ENCODE results near the gene AGBL1.

Gene AGBL1

DNA sequence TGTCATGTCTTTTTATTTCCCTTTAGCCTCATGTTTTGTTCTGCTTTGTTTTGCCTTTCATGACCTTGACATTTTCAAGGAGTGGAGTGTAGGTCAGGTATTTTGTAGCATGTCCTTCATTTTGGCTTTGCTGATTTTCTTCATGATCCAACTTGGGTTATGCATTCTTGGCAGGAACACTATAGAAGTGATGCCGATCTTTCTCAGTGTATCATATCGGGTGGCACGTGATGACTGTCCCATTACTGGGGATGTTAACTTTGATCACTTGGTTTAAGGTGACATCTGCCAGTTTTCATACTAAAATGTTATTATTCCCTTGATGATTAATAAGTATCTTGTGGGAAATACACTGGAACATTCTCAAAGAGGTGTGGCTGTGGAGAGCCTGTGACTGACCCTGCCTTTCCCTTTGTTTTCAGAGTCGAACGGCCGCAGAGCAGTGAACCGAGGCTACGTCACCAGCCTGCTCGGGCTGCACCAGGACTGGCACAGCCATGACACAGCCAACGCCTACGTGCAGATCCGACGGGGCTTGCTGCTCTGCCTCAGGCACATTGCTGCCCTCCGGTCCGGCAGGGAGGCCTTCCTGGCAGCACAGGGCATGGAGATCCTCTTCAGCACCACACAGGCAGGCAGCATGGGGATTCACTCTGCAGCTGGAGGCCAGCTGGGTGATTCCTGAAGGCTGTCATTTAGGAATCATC is 167.7 kb downstream of the AGBL1 start:
- DNase-seq = no peak

DNA sequence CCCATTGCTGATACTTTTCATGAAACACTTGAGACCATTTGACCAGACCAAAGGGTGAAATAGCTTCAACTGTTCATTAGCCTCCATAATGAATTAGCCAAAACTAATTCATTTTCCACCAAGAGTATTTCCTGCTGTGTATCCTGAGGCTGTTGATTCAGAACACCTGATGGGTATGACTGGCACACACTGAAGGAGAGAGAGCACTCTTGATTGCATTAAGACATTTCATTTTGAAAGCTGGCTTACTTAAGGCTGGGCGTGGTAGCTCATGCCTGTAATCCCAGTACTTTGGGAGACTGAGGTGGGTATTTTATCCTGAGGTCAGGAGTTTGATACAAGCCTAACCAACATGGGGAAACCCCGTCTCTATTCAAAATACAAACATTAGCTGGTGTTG is 175.6 kb downstream of the AGBL1 start:
- no peak for DNase-seq

DNA sequence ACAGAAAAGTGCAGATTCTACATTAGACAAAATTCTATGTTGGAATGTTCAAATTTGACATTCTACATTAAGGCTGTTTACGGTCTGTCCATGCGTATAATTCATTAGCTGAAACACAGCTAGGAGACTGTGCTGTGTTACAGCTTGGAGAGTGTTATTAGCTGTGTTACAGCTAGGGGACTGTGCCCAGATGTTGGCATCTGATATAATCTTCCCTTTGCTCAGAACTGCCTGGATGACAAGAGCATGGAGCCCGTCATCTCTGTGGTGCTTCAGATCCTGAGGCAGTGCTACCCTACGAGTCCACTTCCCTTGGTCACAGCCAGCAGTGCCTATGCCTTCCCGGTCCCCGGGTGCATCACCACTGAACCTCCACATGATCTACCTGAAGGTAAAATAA is 177.0 kb downstream of the AGBL1 start:
- DNase-seq = no peak

DNA sequence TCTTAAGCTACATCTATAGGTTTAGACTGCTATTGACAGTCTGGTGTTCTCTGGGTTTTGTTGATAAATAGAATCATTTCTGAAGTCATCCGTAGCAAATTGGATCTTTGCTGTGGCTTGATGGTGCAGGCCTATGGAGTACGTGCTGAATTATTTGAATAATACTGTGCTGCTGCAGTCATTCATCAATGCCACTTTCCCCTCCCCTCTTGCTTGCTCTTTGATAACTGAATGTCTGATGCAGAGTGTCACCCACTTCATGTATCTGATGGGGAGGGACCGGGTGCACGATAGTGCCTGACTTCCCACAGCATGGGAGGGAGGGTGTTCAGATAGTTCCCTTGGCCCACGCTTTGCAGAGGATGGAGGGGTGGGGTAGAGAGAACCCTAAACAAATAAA is 179.9 kb downstream of the AGBL1 start:
- no peak for DNase-seq

DNA sequence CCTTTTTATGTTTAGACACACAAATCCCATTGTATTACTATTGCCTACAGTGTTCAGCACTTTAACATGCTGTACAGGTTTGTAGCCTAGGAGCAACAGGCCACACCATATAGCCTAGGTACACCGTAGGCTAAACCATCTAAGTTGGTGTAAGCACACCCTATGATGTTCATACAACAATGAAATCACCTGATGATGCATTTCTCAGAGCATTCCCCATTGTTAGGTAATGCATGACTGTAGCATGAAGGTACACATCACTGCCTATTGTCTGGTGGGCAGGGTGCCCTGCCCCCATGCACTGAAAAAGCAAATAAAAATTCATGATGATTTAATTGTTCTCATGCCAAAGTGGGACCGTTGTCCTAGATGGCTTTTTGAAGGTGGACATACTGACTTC is 183.6 kb downstream of the AGBL1 start:
- no peak for DNase-seq

DNA sequence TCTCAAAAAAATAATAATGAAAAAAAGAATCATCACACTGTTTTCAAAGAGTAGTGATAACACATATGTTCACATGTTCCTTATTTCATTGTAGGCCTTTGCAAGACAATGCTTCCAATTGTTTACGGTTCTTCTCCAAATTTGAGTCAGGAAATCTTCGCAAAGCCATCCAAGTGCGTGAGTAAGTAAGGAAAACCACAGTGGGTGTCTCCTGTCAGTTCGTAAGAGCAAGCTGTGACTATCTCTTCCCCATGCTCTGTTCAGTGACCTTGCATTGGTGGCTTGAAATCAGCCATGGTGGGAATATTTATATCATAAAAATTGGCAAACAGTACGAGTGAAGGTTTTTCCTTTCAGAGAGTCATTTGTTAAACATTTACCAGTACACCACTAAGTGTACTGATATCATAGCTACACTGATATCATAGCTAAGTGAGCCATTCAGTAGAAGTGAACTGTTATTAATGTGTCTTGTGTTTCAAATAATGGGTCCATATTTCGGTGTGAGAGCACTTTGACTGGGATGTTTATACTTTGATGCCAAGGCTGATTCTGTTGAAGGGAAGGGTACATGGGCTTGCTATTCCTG is 187.3 kb downstream of the AGBL1 start:
- no peak for DNase-seq

DNA sequence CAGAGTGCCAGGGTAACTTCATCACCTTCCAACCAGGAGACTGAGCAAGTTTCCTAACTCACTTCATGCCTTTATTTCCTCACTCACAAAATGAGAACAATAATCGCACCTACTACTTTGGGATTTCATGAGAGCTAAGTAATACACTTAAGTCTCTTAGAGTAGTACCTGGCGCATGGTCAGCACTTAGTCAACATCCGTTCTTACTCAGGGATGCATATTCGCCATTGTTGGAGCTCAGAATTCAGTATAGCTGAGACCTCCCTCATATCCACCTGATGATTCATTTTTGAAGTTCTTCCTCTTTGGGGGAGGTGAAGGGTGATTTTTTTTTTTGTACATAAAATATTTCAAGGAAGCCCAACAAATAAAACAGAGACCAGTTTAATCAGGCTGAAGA is 188.2 kb downstream of the AGBL1 start:
- DNase-seq = no peak

DNA sequence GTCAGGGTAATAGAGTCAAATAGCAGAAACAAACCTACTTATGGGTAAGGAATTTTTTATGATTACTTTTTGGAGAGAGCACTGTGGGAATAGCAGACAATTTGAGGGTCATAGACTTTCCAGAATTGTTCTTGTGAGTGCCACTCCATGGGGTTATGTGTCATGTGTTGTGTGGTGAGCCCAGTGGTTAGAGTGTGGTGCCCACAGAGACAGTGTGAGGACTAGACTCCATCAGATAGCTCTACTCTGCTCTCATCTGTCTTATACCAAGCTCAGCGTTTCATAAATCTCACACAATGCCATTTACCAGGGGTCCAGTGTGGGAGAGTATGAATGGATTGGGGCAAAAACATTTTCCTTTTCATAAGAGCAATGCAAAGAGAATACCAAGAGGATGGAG is 188.9 kb downstream of the AGBL1 start:
- no peak for DNase-seq

DNA sequence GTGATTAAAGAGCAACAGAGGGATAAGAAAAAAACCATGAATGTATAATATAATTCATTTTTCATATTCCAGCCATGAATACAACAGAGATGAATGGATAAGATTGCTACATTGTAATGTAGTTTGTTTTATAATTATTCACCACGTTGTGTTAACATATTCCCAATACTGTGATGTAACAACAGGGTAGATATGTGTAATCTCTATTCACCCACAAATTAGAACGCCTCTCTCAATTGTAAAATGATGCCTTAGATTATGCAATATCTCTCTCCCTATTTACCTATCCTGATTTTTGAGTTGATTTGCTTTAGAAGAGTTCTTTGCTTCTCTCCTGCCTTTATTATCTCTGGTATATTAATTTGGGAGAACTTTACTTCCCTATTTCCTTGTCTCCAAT is 193.6 kb downstream of the AGBL1 start:
- DNase-seq = no peak

DNA sequence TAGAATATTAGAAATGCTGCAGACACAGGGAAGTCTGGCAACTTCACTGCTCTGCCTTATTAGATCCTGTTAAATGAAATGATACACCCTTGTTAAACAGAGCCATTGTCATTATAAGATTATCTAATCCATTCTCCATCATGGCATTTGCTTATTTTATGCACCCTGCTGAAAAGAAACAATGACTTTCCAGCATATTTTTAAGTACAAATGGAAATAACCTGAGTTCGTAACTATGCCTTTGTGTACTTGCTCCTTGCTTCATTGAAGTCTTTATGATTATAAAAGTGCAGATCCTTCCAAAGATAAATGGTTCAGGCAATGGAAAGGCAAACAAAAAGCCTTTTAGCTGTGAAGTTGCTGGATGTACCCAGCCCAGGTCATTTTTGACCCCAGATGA is 195.7 kb downstream of the AGBL1 start:
- no peak for DNase-seq

DNA sequence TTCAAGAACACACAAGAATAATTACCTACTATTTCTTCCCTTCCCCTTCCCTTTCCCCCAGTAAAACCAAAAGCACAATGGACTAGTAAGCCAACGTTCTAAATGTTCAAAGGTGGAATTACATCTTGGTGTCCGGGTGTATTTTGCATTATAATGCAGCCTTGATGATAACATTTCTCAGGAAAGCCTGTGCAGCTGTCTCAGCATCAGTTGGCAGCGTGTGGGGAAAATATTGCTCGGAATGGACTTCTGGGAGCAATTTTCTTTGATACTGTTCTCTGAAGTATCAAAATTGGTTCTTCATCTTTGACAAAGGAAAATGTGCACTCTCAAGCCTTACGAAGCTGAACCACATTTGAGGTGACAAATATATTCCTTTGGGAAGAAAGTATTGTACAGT is 198.9 kb downstream of the AGBL1 start:
- no peak for DNase-seq

DNA sequence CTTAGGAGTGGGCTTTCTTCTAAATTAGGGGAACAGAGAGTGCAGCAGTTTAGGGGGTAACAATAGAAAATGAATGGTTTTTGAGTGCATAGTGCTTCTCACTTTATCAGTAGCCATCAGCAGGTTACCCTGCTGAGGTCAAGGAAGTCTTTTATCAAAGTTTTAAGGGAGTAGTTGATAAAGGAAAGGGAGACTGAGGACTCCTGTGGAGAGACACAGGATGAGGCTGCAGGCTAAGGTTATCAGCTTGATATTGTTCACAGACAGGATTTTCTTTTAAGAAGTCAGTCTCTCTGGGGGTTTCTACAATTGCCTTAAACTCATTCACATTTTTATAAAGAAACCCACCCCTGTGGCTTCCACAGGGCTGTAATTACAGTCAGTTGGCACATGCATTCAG is 205.0 kb downstream of the AGBL1 start:
- DNase-seq = no peak

DNA sequence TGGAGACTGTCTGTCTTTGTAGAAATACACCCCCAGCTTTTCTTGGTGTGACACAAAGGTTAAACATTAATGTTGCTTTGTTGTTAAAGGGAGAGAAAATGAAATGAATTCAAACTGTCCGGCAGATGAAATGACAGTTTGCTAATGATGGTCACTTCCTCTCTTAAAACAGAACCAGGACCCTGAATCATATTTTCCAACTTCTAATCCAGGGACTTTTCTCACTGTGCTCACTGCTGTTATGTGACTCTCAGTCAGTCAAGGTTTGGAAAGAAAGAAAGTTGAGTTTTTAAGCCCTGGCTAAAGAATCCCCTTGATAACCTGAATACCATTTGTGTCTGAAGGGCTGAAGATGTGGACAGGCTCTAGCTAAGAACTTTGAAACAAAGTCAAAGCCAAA is 215.8 kb downstream of the AGBL1 start:
- DNase-seq = no peak

DNA sequence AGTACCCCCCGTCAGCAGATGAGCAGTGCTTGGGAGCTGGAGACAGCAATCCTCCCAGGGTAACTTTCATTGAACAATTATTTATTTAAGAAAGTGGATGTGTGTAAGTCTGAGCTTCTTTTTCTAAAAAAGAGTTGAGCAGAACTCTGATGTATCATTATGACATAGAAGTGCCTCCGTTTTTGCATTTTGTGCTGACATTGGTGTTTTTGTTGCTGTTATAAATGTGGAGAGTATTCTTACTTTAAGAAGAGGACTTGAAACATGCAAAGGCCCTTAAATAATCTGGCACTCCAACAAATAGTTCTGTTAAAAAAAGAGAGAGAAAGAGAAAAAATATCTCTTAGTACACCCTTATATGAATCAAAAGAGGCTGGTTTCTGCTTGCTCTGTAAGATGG is 217.1 kb downstream of the AGBL1 start:
- DNase-seq = no peak

DNA sequence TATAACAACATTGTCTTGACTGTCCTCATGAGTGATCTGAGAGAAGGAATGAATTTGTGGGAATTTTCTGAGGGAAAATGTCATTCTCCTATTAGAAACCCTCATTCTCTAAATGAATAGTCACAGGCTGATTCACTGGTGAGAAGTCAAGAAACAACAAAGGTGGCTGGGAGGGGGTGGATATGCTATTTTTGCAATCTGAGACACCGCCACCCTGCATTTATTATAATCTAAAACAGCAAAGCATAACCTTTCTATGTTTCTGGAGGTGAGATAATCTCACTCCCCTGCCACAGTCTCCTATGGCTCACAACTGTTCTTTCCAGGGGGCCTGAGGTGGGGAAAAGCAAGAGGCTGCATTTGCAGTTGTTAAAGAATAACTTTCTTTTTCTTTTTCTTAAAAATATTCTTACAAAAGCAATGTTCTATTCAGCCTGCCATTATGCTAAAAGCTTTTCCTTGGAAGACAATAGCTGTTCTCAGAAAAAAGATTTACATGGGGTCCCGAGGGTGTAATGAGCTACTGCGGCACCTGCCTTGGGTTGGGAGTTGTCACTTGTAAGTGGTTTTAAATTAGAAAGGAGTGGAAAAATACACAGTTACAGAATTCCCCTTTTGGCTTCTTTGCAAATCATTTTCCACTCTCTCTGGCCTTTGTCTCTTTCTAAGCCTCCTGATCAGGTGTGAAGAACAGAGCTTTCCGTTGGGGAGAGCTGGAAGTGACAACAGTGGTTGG is 220.9 kb downstream of the AGBL1 start:
- DNase-seq = no peak

DNA sequence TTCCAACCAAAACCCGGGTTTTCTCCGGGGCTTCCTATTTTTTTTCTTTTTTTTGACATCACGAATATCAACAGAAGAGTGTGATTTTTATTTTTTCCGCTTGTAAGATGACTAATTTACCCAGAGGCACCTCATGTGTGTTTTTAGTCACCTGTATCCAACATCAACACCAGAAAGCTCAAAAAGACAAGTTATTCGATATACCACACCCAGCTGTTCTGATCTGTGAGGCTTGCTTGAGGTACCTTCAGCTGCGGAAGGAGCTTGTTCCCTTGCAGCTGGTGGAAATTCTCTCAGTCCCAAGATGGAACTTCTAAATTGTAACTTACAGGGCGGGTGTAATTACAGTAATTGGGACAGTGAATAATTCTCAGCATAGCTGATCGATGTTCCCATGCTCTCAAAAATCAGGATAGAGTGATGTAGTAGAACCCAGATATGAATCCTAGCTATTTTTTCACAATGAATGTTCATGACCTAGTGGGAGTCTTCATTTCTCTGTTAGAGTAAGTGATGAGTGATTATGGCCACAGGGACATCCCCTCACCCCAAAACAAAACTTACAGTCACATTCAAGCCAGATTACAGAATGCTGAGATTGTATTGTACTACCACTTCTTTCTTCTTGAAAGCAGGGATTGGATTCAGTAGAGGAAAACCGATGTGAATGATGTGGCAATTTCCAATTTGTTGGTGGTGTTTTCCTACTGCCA is 232.1 kb downstream of the AGBL1 start:
- DNase-seq = no peak

DNA sequence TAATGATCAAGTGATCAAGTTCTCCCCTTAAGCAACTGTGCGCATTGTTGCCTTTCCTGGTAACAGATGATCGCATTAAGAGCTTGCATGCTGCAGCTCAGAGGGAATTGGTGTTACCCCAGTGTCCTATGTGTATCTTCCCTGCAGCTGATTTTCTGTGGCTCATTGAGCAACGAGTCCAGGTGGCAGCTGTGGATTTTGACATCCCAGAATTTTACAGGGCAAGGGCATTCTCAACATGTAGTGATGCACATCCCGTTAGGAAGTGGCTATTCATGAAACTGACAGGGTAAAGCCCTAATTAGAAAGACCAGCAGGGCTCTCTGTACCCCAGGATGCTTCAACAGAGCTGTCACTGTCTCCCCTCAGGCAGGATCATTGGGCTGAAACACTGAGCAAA is 232.8 kb downstream of the AGBL1 start:
- DNase-seq = no peak

DNA sequence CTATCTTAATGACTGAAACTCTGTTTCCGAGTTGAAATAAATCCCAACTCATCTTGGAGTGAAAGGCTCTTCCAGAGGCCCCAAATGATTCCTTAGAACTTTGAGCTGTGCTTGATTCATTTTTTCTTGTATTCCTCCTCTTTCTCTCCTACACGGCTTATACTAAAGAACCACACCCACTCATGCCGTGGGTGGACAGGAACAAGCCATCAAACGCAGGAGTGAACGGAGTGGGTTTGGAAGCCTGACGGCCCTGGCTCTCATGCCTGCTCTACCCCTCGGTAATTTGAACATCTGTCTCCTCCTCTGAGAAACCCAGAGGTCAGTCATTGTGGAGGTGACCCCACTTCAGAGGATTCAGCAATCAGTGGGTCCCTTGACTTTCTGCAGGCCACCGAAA is 236.5 kb downstream of the AGBL1 start:
- DNase-seq = no peak

DNA sequence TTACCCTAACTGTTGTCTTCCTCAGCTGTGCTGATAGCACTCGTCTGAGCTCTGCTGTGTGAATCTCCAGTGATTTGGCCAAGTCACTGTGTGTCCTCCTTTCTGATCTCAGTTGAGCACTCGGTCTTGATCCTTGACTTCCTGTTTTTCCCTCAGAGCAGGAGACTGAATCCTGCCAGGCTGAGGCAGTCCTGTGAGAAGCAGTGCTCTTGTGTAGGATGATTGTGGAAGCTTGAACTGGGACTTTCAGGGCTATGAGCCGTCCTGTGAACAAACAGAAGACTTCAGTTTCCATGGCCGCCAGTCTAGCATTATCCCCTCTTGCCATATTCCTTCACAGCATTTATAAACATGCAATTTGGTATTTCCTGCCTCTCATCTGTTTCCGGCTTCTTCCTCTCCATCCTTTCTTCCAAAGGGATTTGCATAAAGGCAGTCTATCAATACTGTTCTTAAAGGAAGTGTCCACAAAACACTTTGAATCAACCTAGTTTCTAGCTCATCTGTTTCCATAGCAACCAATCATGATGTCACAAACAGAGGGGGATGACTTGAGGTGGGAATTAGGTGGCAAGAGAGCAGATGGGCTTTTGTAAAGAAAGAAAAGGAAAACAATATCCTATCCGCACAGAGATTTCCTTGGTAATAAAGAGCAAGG is 237.2 kb downstream of the AGBL1 start:
- DNase-seq = no peak

DNA sequence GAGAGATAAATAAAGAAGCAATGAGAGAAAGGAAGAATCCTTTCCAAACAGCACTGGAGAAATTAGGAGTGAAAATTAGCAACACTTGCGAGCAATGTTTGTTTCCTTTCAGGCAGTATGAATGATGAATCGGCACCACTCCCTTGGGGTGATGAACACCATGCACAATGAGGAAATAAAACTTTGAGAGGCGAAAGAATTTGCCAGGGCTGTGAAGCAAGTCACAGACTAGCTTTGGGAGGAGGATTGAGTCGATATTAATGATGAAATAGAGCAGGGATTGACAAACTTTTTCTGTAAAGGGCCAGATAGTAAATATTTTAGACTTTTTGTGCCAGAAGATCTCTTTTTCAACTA is 237.7 kb downstream of the AGBL1 start:
- no peak for DNase-seq

DNA sequence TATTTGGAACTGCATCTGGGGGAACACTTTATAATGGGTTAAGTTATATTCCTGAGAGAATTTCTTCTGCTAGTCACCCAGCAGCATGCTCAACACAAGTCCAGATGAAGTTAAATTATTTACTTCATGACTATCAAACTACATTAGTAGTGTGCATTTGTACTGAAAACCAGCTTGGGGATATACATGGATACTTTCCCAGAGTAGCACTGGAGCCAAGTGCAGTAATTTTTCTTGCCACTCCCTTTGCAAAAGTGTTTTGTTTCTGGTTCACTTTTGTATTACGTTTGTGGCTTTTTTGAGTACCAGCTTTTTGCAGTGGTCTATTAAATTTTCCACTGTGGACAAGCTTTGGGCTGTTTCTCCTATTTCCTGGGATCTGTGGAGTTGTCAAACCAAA is 243.0 kb downstream of the AGBL1 start:
- no peak for DNase-seq

DNA sequence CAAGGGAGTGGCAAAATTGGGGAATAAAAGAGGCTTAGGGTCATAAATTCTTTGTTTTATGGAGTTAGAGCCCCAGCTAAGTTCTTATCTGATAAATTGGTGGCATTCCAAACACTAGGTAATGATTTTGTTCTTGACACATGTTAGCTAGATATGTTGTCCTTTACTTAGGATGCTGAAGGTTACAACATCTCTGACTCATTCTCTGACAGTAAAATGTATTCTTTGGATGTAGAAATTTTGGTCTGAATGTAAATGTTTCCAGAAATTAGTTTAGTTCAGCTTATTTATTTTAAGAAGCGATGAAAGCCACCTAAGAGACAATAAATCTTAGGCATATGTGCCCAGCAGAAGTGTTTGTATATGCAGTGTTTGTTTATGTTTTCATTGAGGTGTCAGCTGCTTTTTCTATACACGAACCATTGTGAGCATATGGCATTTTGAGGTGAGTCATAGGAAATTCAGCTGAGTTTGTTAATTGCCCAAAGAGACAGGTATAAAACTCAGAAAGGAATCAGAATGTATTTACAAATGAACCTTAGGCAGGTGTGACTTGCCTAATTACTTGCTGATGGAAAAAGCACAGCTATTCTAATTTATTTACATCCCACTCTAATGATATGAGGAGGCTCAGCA is 247.7 kb downstream of the AGBL1 start:
- DNase-seq = no peak

DNA sequence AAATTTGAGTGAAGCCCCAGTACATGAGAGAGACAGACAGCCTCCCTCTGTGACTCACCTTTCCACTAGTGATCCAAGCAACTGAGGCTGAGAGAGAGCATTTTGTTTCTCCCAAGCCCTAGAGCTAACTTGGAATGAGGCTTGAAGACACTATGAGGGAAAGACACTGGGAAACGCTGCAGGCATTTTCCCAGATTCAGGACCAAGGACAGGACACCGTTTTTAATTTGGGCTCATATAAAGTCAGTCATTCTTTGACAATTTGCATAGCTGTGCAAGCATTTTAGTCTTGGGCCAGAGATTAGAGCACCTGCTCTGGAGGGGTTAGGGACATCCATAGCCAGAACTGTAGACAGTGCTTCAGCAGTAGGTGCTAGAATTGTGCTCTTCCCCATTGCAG is 249.0 kb downstream of the AGBL1 start:
- no peak for DNase-seq

Measured in fibroblast of skin of right quadriceps (primary cell).